Hematopoietic multipotent progenitor cell treated with erythropoietin and hydrocortisone succinate and interleukin-3 and kit ligand, for 6 days (in vitro differentiated cells): ENCODE measurements around the gene BLTP1.
"Not testable (repeated sequence)": the region's sequence is repeated elsewhere in the genome, so short reads cannot be mapped to it uniquely, and the experiment has no call there.

ENCODE experiments used
- DNase-seq: peaks from one replicate; pipeline ENCODE4 v3.0.0-alpha.2; 2015

Gene BLTP1

GRCh38 chr4:122151982-122152710 lies at the start of gene BLTP1:
BLTP1 (plus strand) TSS chr4:122152331; CDS start chr4:122170648, 18,317 bp downstream.
- peak; percentile 92 for DNase-seq

DNA sequence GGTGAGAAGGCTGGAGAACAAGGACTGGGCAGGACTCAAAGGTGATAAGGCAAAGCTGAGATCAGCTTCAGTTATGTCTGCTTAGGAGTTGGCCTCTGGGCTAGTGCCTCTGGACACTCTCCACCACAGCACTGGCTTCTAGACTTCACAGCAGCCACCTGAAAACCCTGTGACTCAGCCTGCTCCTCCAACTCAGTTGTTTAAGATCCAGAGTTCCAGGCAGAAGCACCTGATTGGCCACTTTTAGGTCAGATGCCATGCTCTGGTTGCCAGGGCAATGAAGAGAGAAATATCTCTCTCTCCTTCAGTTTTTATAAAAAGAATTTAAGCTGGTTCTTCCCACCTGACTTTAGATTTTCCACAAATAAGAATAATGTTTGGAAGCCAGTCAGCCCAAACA lies 47.9 kb upstream of the BLTP1 start:
- DNase-seq = no peak

- DNase-seq = peak; percentile 8
These were observed 44.5 kb upstream of the BLTP1 start for GRCh38 chr4:122107680-122108079.

DNA sequence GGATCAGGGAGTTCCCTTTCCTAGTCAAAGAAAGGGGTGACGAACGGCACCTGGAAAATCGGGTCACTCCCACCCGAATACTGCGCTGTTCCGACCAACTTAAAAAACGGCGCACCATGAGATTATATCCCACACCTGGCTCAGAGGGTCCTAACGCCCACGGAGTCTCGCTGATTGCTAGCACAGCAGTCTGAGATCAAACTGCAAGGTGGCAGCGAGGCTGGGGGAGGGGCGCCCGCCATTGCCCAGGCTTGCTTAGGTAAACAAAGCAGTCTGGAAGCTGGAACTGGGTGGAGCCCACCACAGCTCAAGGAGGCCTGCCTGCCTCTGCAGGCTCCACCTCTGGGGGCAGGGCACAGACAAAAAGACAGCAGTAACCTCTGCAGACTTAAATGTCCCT lies 41.8 kb upstream of the BLTP1 start:
- not testable (repeated sequence) for DNase-seq

GRCh38 chr4:122117743-122118142 lies 34.4 kb upstream of the BLTP1 start:
- DNase-seq = peak; percentile 63

- DNase-seq = peak; percentile 61
These were observed 33.9 kb upstream of the BLTP1 start for GRCh38 chr4:122118243-122118642.

DNA sequence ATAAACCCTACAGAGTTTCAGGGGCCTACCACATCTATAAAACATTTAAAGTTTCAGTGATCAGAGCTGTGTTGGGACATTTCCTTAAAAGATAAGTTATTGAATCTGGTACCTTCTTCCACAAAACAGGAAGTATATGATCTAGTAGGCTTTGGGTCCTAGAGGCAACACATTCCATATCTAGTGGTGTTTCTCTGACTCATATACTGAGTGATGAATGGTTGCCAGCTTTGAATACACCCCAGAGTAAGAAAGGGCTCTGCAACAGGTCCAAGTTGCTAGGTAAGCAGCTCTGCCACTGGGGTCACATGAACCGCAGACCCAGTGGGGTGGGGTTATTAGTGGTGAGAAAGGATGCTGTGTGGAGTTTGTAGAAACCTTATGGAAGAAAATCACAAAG lies 32.4 kb upstream of the BLTP1 start:
- no peak for DNase-seq

DNA sequence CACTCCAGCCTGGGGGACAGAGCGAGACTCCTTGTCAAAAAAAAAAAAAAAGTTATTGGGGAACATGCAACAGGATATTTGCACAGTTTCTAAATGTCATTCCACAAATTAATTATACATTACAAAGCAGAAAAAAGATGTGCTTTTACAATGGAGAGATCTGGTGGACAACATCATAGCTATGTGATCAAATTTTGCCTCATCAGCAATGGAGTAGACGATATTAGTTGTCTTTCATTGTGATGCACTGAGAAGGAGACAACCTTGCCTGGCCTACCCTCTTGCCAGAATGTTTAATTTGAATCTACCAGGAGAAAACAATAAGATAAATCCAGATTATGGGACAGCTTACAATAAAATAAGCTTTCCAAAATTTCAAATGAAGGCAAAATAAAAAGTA lies 30.5 kb upstream of the BLTP1 start:
- no peak for DNase-seq

DNA sequence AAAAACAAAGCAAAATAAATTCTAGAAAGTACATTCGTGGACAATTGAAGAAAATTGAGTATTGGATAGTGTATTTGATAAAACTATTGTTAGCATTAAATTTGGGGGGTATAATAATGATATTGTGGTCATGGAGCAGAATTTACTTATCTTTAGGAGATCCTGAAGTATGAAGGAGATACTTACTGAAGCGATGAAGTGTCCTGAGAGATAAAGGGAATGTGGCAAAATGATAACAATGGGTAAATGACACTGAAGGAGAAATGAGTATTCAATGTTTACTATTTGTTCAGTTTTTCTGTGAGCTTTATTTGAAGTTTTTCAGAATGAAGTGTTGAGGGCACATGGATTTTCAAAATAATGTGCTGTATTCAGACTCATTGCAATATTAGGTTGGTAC lies 30.0 kb upstream of the BLTP1 start:
- DNase-seq = no peak

- DNase-seq = no peak
These were observed 23.1 kb upstream of the BLTP1 start for GRCh38 chr4:122129061-122129460.

DNA sequence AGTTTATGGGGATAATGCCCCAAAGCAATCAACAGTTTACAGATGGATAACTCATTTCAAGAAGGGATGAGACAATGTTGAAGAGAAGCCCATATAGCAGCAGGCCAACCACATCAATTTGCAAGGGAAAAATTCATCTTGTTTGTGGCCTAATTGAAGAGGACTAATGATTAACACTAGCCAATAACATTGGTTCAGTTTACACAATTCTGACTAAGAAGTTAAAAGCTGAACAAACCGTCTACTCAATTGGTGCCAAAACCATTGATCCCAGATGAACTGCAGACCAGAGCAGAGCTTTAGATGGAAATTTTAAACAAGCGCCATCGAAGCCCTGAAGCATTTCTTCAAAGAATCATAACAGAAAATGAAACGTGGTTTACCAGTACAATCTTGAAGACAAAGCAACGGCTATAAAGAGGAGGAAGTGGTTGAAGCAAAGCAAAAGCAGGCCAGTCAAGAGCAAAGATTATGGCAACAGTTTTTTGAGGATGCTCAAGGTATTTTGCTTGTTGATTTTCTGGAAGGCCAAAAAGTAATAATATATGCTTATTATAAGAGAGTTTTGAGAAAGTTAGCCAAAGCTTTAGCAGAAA lies 20.5 kb upstream of the BLTP1 start:
- DNase-seq = no peak

DNA sequence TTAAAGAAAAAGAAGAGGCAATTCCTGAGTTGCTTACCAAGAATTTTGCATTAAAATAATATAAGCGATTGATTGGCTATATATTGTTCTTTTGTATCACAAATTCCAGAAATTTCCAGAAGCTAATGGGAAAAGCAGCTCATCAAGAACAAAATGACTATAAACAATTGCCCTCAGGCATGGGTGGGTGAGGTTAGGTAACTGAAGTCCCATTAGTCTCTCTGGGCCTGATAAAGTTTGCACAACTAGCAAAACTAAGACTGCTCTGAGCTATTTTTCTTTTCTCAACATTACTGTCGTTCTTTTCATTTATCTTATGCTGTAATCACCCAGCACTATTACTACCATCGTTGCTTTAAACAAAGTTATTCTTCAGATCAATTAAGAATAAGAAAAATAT lies 19.2 kb upstream of the BLTP1 start:
- DNase-seq = no peak

- no peak for DNase-seq
These were observed 13.0 kb upstream of the BLTP1 start for GRCh38 chr4:122139139-122139538.

GRCh38 chr4:122140834-122141233 lies 11.3 kb upstream of the BLTP1 start:
- no peak for DNase-seq

DNA sequence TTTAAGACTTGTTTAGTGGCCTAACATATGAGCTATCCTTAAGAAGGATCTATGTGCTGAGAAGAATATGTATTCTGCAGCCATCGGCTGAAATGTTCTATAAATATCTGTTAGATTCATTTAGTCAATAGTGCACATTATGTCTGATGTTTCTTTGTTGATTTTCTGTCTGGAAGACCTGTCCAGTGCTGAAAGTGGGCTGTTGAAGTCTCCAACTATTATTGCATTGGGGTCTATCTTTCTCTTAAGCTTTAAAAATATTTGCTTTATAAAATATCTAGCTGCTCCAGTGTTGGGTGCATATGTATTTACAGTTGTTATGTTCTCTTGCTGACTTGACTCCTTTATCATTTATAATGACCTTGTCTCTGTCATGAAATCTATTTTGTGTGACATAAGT lies 9.4 kb upstream of the BLTP1 start:
- DNase-seq = no peak

GRCh38 chr4:122146652-122147051 lies 5.5 kb upstream of the BLTP1 start:
- DNase-seq = no peak

DNA sequence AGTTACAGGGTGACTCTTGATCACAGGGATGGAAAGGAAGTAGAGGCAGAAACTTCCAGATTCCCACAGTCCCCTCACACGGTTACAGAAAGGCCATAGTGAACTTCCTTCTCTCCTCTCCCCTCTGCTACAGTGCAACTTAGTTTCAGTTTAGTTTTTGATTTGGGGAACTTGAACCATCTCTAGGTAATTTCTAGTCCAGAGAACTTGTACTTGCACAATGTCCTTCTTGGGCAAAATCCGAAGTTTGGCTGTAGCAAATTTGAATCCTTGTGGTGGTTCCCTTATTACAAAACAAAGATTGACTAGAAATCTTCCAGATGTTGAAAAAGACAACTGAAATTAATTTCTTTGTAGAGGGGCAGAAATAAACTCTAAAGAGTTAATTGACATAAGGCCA lies 1.2 kb upstream of the BLTP1 start:
- no peak for DNase-seq

DNA sequence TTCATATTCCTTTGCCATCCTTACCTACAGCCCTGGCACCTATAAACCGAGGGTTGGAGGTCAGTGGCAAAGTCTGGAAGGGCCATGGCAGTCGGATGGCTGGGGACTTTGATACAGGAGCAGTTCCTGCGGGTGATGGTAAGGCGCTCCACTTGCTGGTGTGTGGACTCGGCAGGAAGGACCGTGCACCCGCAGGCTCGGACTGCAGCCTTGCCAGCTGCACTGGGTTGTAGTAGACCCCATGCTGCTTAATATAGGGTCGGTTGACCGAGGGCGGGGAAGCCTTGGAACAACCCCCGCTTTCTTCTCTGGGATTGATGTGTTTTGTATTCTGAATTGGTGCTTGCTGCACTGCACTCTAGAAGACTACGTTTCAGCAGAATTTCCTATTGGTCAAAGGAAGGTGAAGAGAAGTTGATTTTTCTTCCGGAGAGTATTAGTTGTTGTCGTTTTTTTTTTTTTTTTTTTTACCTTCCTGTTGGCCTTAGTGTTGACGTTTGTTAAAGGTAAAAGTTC lies 638 bp downstream of the BLTP1 start:
- peak; percentile 54 for DNase-seq

DNA sequence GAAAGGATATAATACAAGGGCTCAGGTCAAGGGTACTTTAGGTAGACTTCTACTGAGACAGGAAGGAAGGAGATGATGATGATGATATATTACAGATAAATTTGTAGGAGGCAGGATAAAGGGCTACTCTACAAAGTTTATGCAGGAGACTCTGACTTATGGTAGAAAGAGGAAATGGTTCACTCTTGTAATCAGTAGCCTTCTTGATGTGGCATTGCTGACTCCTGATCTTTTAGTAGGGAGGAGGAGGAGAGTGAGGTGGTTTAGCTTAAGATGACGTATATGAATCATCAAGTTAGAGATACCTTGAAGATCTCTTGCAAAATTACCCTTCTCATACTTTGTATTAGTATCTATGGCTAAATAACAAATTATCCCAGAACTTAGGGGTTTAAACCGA lies 4.7 kb downstream of the BLTP1 start:
- no peak for DNase-seq

DNA sequence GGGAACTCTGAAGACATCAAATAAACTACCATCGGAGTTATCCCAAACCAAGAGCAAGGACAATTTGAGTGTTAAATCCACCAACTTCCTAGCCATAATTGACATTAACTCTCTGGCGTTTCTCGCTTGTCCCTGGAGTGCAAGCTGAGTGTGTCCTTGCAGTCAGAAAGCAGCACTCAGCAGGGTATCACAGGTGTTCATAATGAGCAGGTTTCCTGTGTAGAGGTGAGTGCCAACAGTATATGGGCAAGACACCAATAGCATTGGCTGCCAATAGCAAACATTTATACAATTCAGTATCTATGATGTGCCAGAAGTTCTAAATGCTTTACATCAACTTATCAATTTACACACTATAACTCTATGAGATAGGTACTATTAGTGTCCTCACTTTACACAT lies 11.2 kb downstream of the BLTP1 start:
- no peak for DNase-seq

- peak; percentile 40 for DNase-seq
These were observed 11.6 kb downstream of the BLTP1 start for GRCh38 chr4:122163767-122164166.

- DNase-seq = peak; percentile 6
These were observed 15.2 kb downstream of the BLTP1 start for GRCh38 chr4:122167369-122167768.

DNA sequence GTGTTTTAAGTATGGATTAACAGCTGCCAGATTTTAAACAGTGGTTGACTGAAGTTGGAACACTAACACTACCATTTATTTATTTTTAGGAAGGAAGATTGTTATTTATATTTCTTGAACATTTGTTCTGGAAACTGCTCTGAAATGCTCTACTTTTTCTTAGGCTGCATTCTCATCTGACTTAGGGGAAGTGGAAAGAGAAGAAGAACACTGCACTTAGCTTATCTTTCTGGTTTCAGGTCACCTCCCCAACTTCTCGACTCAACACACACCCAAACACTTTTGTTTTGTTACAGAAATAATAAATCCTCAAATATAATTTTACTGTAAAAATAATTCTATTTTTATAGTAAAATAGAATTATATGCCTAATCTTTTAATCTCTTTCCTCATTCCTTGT lies 18.6 kb downstream of the BLTP1 start:
- DNase-seq = peak; percentile 51

DNA sequence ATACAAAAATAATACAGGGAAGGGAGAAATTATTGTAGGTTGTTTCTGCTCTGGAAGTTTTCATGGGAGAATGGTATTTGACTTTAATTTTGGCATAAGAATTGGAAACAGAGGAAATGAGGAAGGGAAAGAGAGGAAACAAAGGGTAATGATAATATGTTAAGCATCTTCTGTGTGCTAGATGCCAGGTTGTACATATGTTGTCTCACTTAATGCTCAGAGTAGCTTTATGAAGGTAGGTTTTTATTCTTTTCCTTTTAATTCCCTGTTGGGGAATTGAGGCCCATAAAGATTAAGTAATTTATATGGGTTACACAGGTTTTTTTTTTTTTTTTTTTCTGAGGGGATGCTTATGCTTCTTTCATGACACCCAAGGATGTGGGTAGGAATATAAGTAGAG lies 19.2 kb downstream of the BLTP1 start:
- no peak for DNase-seq

DNA sequence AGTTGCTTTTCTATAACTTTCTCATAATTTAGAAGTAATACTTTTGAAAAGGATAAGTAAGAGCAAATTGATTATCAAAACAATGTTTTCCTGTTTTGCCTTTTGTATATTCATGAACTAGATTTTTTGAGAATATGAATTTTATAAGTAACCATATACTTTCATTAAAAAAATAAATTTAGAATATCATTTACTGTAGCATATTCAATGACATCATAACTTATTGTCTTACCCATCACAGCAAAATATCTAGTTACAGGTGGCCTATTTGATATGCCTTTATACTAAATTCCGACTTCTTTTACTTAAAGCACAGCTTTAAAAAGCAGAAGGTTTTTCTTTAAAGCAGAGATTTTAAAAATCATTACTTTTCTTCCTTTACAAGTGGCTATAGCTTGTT lies 20.1 kb downstream of the BLTP1 start:
- DNase-seq = no peak
